ENCODE data around the gene DCC.

GRCh38 chr18:52812834-52813233 lies 472.8 kb downstream of the DCC start:
- no peak for TF ChIP-seq CTCF (conservative IDR thresholded peaks at IDR 0.05; ENCODE audit: low read length)
- no peak for TF ChIP-seq EZH2phosphoT487 (IDR thresholded peaks at IDR 0.05; ENCODE audit: borderline replicate concordance)

All from Loucy (cell line).